Stimulated activated CD8-positive, alpha-beta memory T cell treated with anti-CD3 and anti-CD28 coated beads, Interleukin-4, amount 100 ng/mL, for 48 hours (primary cell): Measurements from ENCODE around the gene CCDC7.
"Not testable (repeated sequence)": the region's sequence is repeated elsewhere in the genome, so short reads cannot be mapped to it uniquely, and the experiment has no call there.

Experiments used
- DNase-seq: peaks from one replicate; pipeline ENCODE4 v3.0.0-alpha.2; 2020

Gene CCDC7

GRCh38 chr10:32582946-32583345 is 137.0 kb downstream of the CCDC7 start:
- DNase-seq, result no peak

GRCh38 chr10:32598022-32598421 is 152.1 kb downstream of the CCDC7 start:
- not testable (repeated sequence) for DNase-seq

GRCh38 chr10:32600317-32600716 is 154.4 kb downstream of the CCDC7 start:
- no peak for DNase-seq

GRCh38 chr10:32601562-32601961 is 155.6 kb downstream of the CCDC7 start:
- not testable (repeated sequence) for DNase-seq

- DNase-seq, result no peak
These were observed 159.8 kb downstream of the CCDC7 start for GRCh38 chr10:32605787-32606186.

GRCh38 chr10:32610543-32610942 is 164.6 kb downstream of the CCDC7 start:
- DNase-seq, result not testable (repeated sequence)

- no peak for DNase-seq
These were observed 170.5 kb downstream of the CCDC7 start for GRCh38 chr10:32616438-32616837.

- DNase-seq, result no peak
These were observed 172.5 kb downstream of the CCDC7 start for GRCh38 chr10:32618482-32618881.

GRCh38 chr10:32621969-32622368 is 176.0 kb downstream of the CCDC7 start:
- DNase-seq, result no peak

- DNase-seq, result no peak
These were observed 176.5 kb downstream of the CCDC7 start for GRCh38 chr10:32622409-32622808.

GRCh38 chr10:32627183-32627582 is 181.2 kb downstream of the CCDC7 start:
- DNase-seq, result no peak

GRCh38 chr10:32629910-32630309 is 184.0 kb downstream of the CCDC7 start:
- DNase-seq, result no peak

- DNase-seq, result no peak
These were observed 200.6 kb downstream of the CCDC7 start for GRCh38 chr10:32646535-32646934.

- no peak for DNase-seq
These were observed 204.3 kb downstream of the CCDC7 start for GRCh38 chr10:32650246-32650655.

- not testable (repeated sequence) for DNase-seq
These were observed 211.5 kb downstream of the CCDC7 start for GRCh38 chr10:32657430-32657829.

- no peak for DNase-seq
These were observed 215.4 kb downstream of the CCDC7 start for GRCh38 chr10:32661346-32661745.

GRCh38 chr10:32680803-32681557 is 235.0 kb downstream of the CCDC7 start:
- no peak for DNase-seq

GRCh38 chr10:32684291-32684690 is 238.4 kb downstream of the CCDC7 start:
- DNase-seq, result no peak

- no peak for DNase-seq
These were observed 241.2 kb downstream of the CCDC7 start for GRCh38 chr10:32687116-32687515.

GRCh38 chr10:32687546-32687945 is 241.6 kb downstream of the CCDC7 start:
- no peak for DNase-seq

- no peak for DNase-seq
These were observed 246.2 kb downstream of the CCDC7 start for GRCh38 chr10:32692174-32692573.

- no peak for DNase-seq
These were observed 247.6 kb downstream of the CCDC7 start for GRCh38 chr10:32693441-32693979.

GRCh38 chr10:32699683-32700082 is 253.7 kb downstream of the CCDC7 start:
- DNase-seq, result not testable (repeated sequence)

GRCh38 chr10:32713560-32713959 is 267.6 kb downstream of the CCDC7 start:
- no peak for DNase-seq

GRCh38 chr10:32731527-32731926 is 285.6 kb downstream of the CCDC7 start:
- no peak for DNase-seq
